Amniotic stem cell (primary cell): ENCODE measurements around the gene FAM53B.

Experiments used
- DNase-seq: peaks from one replicate; lab custom pipeline; 2025; lab: John Stamatoyannopoulos, UW

The FAM53B gene

DNA sequence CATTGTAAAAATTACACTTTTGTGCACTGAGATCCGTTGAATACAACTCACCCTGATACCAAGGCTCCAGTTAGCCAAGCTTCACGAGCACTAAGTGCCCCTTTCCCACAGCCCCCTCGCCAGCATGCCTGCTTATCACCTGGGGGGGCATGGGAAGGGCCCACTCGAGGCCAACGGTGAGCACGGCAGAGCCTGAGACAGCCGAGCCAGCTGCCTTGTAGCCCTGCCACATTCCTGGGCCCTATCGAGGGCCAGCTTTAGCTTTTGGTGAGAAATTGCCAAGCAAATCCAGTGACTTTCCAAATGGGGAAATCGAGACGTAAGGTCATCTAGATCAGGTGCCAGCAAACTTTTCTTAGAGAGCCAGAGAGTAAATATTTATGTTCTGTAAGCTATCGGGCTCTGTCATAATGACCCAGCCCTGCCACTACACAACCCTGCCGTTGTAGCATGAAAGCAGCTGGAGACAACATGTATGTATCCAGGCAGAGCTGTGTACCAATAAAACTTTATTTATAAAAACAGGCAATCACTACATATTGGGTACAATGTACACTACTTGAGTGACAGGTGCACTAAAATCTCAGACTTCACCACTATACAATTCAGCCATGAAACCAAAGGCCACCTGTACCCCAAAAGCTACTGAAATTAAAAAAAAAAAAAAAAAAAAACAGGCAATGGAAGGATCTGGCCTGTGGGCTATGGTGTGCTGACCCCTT, 83.6 kb downstream of the FAM53B start:
- DNase-seq, result no peak

DNA sequence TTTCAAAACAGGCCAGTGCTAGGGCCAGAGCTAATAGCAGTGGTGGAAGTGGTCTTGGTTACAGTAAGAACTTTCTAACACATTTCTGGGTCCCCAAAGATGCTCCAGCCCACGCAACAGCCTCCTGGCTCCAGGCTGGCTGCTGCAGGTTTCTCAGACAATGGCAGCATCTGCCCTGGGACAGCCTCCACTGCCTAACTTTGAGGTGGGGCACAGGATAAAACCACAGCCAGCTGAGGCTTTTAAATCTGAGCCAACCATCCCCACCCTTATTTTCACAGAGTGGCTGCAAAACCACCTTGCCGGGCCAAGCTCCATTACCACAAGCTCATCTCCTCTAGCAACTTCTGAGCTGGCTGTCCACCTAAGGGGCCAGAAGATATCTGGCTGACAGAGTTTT, 84.8 kb downstream of the FAM53B start:
- no peak for DNase-seq

DNA sequence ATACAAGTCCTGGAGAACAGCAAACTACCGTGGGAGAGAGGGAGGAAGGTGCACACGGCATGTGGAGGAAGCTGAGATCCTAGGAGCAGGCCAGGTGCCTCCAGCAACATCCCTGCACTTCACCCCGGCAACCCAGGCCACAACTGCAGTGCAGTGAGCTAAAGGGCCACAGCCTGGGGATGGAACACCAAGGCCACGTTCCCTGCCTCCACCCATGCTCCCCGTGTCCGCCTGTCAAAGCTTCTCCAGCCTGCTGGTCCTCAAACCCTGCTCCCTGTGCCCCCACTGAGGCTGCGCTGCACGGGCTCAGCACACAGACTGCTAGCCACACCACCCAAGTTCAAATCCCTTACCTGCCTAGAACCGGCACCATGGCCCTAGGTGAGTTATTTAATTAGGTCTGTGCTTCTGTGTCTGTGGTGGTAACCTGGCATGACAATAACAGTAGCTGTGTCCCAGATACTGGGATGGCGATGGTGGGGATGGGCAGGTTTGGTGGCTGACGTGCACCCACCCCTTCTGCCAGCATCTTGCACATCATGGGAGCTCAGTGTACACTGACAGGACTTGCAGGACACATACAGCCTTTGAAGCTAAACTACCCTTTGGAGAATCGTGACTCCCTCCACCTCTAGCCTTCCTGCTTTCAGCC, 85.5 kb downstream of the FAM53B start:
- DNase-seq, result no peak

- no peak for DNase-seq
Observed at GRCh38 chr10:124657806-124658205, 86.4 kb downstream of the FAM53B start.

GRCh38 chr10:124656541-124656940, 87.6 kb downstream of the FAM53B start:
- no peak for DNase-seq

- DNase-seq, result no peak
Observed at GRCh38 chr10:124656113-124656490, 88.1 kb downstream of the FAM53B start.

- DNase-seq, result no peak
Observed at GRCh38 chr10:124655191-124656112, 88.7 kb downstream of the FAM53B start.

GRCh38 chr10:124654686-124655085, 89.5 kb downstream of the FAM53B start:
- DNase-seq, result no peak

DNA sequence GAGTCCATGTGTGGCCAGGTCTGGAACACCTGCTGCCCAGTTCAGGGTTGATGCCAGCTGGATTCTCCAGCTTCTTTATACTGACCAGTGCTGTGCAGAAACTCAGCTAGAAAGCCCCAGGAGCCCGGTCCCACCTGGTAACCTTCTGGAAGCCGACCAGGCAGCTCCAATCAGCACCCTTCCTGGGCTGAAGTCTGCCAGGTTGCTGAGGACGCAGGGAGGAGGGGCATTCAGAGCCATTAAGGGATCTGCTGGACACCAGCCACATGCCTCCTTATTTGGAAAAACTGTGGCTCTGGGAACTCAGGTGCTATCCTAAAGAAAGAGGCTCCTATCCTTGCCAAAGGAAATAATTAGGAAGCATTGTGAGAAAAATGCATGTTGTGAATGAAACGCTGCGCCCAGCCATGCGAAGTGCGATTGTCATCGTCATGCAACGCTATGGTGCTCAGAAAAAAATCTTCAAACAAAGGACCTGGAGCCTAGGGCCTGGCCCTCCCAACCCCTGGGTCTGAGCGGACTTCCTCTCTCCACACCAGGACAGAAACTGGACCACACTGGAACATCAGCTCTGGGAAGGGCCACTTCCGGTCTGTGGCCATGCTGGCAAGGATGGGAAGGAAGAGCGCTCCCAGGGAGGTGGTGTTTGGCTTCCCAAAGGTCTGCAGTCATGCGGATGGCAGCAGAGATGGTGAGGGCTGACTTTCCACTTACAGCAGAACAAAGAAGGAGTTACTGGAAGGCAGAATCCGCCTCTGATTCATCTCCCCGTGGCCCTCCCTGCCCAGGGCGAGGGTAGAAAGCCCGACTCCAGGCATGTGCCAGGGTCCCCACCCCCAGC, 90.1 kb downstream of the FAM53B start:
- DNase-seq, result no peak

DNA sequence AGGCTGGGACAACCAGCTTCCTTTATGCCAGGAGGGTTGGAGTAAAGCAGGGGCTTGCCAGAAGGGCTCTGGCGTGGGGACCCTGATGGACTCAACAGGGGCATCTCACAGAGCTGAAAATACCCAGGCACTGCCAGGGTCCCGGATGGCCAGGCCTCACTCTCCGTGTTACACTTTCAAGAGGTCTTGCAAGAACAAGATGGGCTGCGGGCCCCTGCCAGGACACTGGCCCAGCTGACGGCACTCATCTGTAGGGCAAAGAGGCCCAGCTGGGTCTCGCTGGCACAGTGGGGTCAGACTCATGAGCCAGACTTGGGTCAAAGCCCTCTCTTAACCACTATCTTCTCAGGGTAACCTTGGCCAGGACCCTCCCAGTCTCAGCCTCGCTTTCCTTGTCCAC, 90.9 kb downstream of the FAM53B start:
- no peak for DNase-seq

DNA sequence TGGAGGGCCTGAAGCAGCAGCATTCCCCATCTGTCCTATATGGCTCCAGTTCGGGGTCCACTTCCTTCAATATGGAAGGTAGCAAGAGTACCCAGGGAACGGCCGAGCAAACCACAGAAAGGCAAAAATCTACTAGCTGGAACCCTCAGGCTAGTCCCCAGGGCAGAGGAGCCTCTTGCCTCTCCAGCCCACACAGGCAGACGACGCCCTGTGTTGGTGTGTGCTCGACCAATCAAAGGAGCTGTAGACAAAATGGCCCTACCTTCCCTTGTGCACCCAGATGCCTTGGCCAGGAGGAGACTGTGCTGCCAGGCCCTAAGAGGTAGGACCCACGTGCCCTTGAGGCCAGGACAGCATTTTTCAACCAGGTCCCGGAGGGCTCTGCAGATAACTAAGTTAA, 91.5 kb downstream of the FAM53B start:
- no peak for DNase-seq

- no peak for DNase-seq
Observed at GRCh38 chr10:124652200-124652599, 92.0 kb downstream of the FAM53B start.

DNA sequence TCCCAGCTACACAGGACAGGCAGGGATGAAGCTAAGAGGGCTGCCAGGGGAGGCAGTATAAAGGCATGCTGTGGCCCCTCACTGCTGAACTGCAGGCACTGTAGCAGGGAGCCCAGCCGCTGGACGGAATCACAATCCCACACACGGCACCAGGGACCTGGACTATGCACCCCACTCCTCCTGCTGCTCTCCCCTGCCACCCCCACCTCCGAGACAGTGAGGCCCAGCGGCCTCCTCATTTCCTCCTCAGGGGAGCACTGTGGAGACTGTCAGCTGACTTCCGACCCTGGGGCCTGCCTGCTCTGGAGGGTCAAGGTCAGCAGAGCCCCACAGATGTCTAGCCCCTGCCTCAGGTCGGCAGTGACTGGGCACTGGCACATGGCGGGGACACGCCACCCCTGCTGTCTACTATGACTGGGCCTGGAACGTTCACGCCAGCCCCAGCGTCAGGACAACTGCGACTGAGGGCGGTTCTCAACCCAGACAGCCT, 92.7 kb downstream of the FAM53B start:
- DNase-seq, result no peak

- DNase-seq, result no peak
Observed at GRCh38 chr10:124650820-124651401, 93.3 kb downstream of the FAM53B start.

- DNase-seq, result no peak
Observed at GRCh38 chr10:124650263-124650662, 93.9 kb downstream of the FAM53B start.

GRCh38 chr10:124649214-124649613, 95.0 kb downstream of the FAM53B start:
- DNase-seq, result no peak

DNA sequence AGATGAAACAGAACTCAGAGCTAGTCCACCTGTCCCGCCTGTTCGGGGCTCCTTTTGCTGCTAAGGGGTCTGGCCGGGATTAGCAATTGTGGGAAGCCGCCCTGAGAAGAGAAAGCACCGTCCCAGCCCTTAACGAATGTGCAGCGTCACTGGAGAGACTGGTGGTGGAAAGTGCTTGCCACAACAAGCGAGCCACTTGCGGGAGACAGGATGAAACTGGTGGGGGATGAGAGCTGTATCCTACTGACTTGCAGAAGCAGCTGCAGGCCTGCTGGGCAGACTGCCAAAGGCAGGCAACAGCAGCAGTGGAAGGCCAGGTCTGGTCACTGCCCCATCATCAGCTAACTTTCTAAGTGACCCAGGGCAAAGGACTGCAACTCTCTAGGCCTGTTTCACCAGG, 95.4 kb downstream of the FAM53B start:
- DNase-seq, result no peak

DNA sequence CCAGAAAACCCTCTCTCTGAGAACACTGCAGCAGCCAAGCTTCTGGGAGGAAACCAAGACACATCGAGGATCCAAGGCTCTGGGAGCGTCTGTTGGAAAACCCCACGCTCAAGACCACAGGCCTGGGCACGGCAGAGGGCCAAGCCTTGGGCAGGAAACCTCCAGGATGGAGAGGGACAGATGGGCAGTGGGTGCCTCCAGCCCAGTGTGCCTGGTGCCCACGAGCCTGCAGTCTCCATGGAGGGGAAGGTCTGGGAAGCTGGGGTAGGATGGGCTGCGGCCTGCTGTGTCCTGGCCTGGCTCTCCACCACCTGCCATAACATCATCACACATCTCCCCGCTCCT, 96.1 kb downstream of the FAM53B start:
- DNase-seq, result no peak

GRCh38 chr10:124647421-124648130, 96.6 kb downstream of the FAM53B start:
- DNase-seq, result no peak

DNA sequence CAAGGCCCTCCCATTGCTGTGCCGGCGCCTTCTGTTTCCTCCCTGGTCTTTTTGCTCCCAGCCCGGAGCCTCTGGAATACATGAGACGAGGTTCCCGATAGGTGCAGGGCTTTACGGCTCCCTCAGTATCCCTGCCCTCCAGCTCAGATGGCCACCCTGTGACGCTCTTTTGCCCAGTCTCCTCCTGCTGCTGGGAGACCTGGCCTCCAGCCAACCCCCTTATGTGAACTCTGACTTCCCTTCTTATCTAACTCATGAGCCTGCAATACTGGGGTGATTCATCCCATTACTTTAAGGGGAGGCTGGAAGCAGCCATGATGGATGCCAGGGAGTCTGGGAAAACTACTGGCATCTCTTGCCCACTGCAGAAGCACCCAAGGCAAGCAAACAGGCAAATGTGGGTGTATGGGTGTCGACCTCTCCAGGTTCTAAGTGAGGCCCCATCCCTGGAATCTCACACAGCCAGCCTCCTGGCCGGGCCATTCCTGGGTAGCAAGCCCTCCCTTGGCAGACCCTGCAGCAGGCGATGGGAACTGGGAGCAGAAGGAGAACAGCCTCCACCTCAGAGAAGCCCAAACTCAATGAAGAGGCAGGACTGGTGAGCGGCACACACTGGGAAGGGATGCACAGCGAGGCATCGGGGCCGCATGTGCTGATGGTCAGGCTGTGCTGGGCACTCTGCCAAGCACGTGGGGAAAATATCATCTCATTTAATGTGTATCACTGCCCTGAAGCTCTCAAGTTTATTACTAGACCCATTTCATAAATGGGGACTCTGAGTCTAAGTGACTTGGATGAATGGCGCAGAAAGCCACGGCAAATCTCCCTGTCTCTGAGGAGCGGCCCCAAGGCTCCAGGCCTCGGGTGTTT, 97.5 kb downstream of the FAM53B start:
- DNase-seq, result no peak
